H1 (cell line): Measurements from ENCODE around the gene BNC2. TPM values are rescaled to one million over a fixed set of nuclear protein-coding genes. Genes with fewer than 3 reads are reported as not detected.

ENCODE experiments used
- CTCF ChIA-PET: fragments of 300-600 bp; sonication (Branson Sonifier 250); formaldehyde crosslinking; loops from one replicate; lab custom pipeline; 2021; ENCODE audit not compliant: partially characterized antibody; lab: Charles Lee
- POLR2A ChIA-PET: fragments of 300-600 bp; sonication (Branson Sonifier 250); formaldehyde crosslinking; loops from one replicate; lab custom pipeline; 2021; ENCODE audit warnings: inconsistent platforms; ENCODE audit not compliant: partially characterized antibody; lab: Charles Lee
- DNase-seq, 2 experiments: peaks; one replicate each; pipeline versions ENCODE4 v3.0.0 to v3.0.0-alpha.2; 2010 to 2022; ENCODE audit warnings: low spot score in 2 of 2, low read depth in 1 of 2, mixed read lengths in 1 of 2
- FAIRE-seq: peaks from 2 replicates; lab custom pipeline; 2011; peaks lifted over from hg19 to GRCh38; lab: Jason Lieb, UNC
- H2AFZ ChIP-seq: 2 replicates; pipeline ENCODE4 v1.8.1; 2012; ENCODE audit warnings: low read length, inconsistent platforms
- H2AK5ac ChIP-seq: 2 replicates; pipeline ENCODE4 v1.6.1; 2013; ENCODE audit warnings: low read depth, low read length
- H2BK120ac ChIP-seq: replicated peaks from 2 replicates; pipeline ENCODE3; 2013; ENCODE audit warnings: low read depth, low read length, inconsistent platforms
- H2BK12ac ChIP-seq: 2 replicates; pipeline ENCODE4 v1.6.1; 2013; ENCODE audit warnings: low read depth, low read length
- H2BK15ac ChIP-seq: 2 replicates; pipeline ENCODE4 v1.6.1; 2013; ENCODE audit warnings: low read length
- H2BK20ac ChIP-seq: 2 replicates; pipeline ENCODE4 v1.6.1; 2013; ENCODE audit warnings: low read length
- H2BK5ac ChIP-seq: 2 replicates; pipeline ENCODE4 v1.6.1; 2013; ENCODE audit warnings: low read depth, low read length
- H3K14ac ChIP-seq: 2 replicates; pipeline ENCODE4 v1.6.1; 2013; ENCODE audit warnings: inconsistent platforms; ENCODE audit not compliant: insufficient read length
- H3K18ac ChIP-seq: 2 replicates; pipeline ENCODE4 v1.6.1; 2013; ENCODE audit warnings: low read length; ENCODE audit errors: extremely low read depth
- H3K23ac ChIP-seq: 2 replicates; pipeline ENCODE4 v1.6.1; 2013; ENCODE audit warnings: inconsistent platforms; ENCODE audit not compliant: insufficient read length
- H3K23me2 ChIP-seq: 2 replicates; pipeline ENCODE4 v1.6.1; 2013; ENCODE audit warnings: low read depth, low read length
- H3K27ac ChIP-seq: 2 replicates; pipeline ENCODE4 v1.6.1; 2011; ENCODE audit warnings: low read depth, low read length, inconsistent platforms
- H3K27me3 ChIP-seq, 4 experiments: replicated peaks in 1 of 4; 1 replicate in 1 of 4; 2 replicates in 3 of 4; pipeline versions ENCODE4 v1.6.1 to v1.8.1; 2011 to 2013; ENCODE audit warnings: low read length in 3 of 4, mild to moderate bottlenecking in 3 of 4, inconsistent platforms in 2 of 4, mixed read lengths in 2 of 4, moderate library complexity in 1 of 4; ENCODE audit not compliant: control insufficient read depth in 3 of 4, insufficient read depth in 3 of 4; ENCODE audit errors: extremely low read depth in 1 of 4
- H3K36me3 ChIP-seq, 4 experiments: 2 replicates each; pipeline versions ENCODE4 v1.6.1 to v1.8.1; 2011 to 2013; ENCODE audit warnings: mild to moderate bottlenecking in 4 of 4, low read length in 3 of 4, moderate library complexity in 2 of 4, control low read depth in 1 of 4, inconsistent platforms in 1 of 4; ENCODE audit not compliant: insufficient read depth in 4 of 4, control insufficient read depth in 2 of 4
- H3K4ac ChIP-seq: replicated peaks from 2 replicates; pipeline ENCODE3; 2013; ENCODE audit warnings: low read length, low read depth, mixed read lengths, inconsistent platforms; ENCODE audit not compliant: insufficient read length
- H3K4me1 ChIP-seq, 4 experiments: replicated peaks in 1 of 4; 1 replicate in 1 of 4; 2 replicates in 3 of 4; pipeline versions ENCODE4 v1.6.1 to v1.8.1; 2011 to 2013; ENCODE audit warnings: low read length in 3 of 4, inconsistent platforms in 2 of 4, mixed read lengths in 1 of 4; ENCODE audit not compliant: insufficient read depth in 4 of 4, control insufficient read depth in 3 of 4
- H3K4me2 ChIP-seq, 2 experiments: 2 replicates each; pipeline versions ENCODE4 v1.6.1 to v1.8.1; 2011 to 2013; ENCODE audit warnings: low read depth in 2 of 2, low read length in 2 of 2, control low read depth in 1 of 2, inconsistent platforms in 1 of 2, mild to moderate bottlenecking in 1 of 2; ENCODE audit not compliant: insufficient read depth in 1 of 2
- H3K4me3 ChIP-seq, 4 experiments: fragments of 200-600, 300-600 bp in 1 of 4; sonication (generic), shearing (Covaris generic), sonication (Bioruptor Twin) in 1 of 4; 2 replicates each; pipeline versions ENCODE4 v1.5.1 to v1.8.1; 2011 to 2016; ENCODE audit warnings: low read length in 4 of 4, low read depth in 3 of 4, control low read depth in 2 of 4, inconsistent platforms in 2 of 4, mild to moderate bottlenecking in 2 of 4, mixed read lengths in 1 of 4, moderate library complexity in 1 of 4; ENCODE audit not compliant: insufficient read depth in 2 of 4; ENCODE audit errors: extremely low read depth in 1 of 4
- H3K56ac ChIP-seq: replicated peaks from 2 replicates; pipeline ENCODE3; 2013; ENCODE audit warnings: low read depth, mild to moderate bottlenecking, mixed read lengths, low read length, inconsistent platforms; ENCODE audit not compliant: insufficient read length
- H3K79me1 ChIP-seq: 2 replicates; pipeline ENCODE4 v1.6.1; 2013; ENCODE audit warnings: low read depth, low read length, control low read depth
- H3K79me2 ChIP-seq, 2 experiments: 2 replicates each; pipeline versions ENCODE4 v1.6.1 to v1.8.1; 2012 to 2013; ENCODE audit warnings: low read length in 2 of 2, mild to moderate bottlenecking in 2 of 2, inconsistent platforms in 1 of 2; ENCODE audit not compliant: insufficient read depth in 2 of 2, control insufficient read depth in 1 of 2
- H3K9ac ChIP-seq, 4 experiments: replicated peaks in 1 of 4; 1 replicate in 1 of 4; 2 replicates in 3 of 4; pipeline versions ENCODE4 v1.6.1 to v1.8.1; 2011 to 2013; ENCODE audit warnings: low read depth in 3 of 4, low read length in 3 of 4, control low read depth in 2 of 4, mild to moderate bottlenecking in 2 of 4, moderate library complexity in 2 of 4, inconsistent platforms in 1 of 4; ENCODE audit errors: extremely low read depth in 1 of 4
- H3K9me3 ChIP-seq, 2 experiments: 2 replicates each; pipeline versions ENCODE4 v1.6.1 to v1.8.1; 2012 to 2013; ENCODE audit warnings: mild to moderate bottlenecking in 2 of 2, moderate library complexity in 2 of 2, control low read depth in 1 of 2, inconsistent platforms in 1 of 2, low read depth in 1 of 2, low read length in 1 of 2, mixed read lengths in 1 of 2; ENCODE audit not compliant: insufficient read depth in 2 of 2
- H4K20me1 ChIP-seq, 2 experiments: replicated peaks in 1 of 2; 2 replicates each; pipeline versions ENCODE3 to v1.8.1; 2011 to 2013; ENCODE audit warnings: inconsistent platforms in 2 of 2, low read length in 2 of 2, mild to moderate bottlenecking in 1 of 2; ENCODE audit not compliant: insufficient read depth in 2 of 2, control insufficient read depth in 1 of 2
- H4K5ac ChIP-seq: 2 replicates; pipeline ENCODE4 v1.6.1; 2013; ENCODE audit warnings: low read length, low read depth, mixed read lengths, inconsistent platforms; ENCODE audit not compliant: insufficient read length
- H4K8ac ChIP-seq: 2 replicates; pipeline ENCODE4 v1.8.0; 2013; ENCODE audit warnings: mild to moderate bottlenecking, moderate library complexity, low read length, inconsistent platforms; ENCODE audit not compliant: insufficient read depth; ENCODE audit errors: extremely low read depth
- H4K91ac ChIP-seq: replicated peaks from 2 replicates; pipeline ENCODE3; 2013; ENCODE audit warnings: low read length, mixed read lengths, inconsistent platforms; ENCODE audit not compliant: insufficient read length
- CHD1 ChIP-seq: IDR thresholded peaks from 2 replicates; pipeline ENCODE4 v1.6.1; 2012; ENCODE audit warnings: low read depth, low read length, improper control_type of control experiment
- MAFK ChIP-seq: IDR thresholded peaks from 2 replicates; pipeline ENCODE4 v1.6.1; 2012; ENCODE audit warnings: low read depth, mild to moderate bottlenecking, improper control_type of control experiment, low read length
- NRF1 ChIP-seq: IDR thresholded peaks from 2 replicates; pipeline ENCODE4 v1.6.1; 2011; ENCODE audit warnings: mild to moderate bottlenecking, low read depth, low read length, improper control_type of control experiment
- TEAD4 ChIP-seq: IDR thresholded peaks from 2 replicates; pipeline ENCODE4 v1.6.1; 2012; ENCODE audit warnings: low read depth, low read length, inconsistent platforms, mixed read lengths
- ZNF274 ChIP-seq: IDR thresholded peaks from 2 replicates; pipeline ENCODE4 v1.7.0; 2012; ENCODE audit warnings: low read length, borderline replicate concordance; ENCODE audit errors: extremely low read depth
- WGBS, 2 experiments: shearing (Covaris generic) in 1 of 2; methylation state at CpG; one replicate each; pipeline versions ENCODE4 v1.1.6 to v1.1.7; 2013 to 2015; ENCODE audit warnings: low lambda C conversion rate in 2 of 2, mixed read lengths in 2 of 2, inconsistent platforms in 1 of 2, low coverage in 1 of 2, missing lambda C conversion rate in 1 of 2; ENCODE audit not compliant: insufficient replicate concordance in 2 of 2, insufficient coverage in 1 of 2, insufficient read length in 1 of 2; ENCODE audit errors: extremely low coverage in 1 of 2, missing lambda C conversion rate in 1 of 2; 5-methylcytosine and 5-hydroxymethylcytosine counted together
- polyA plus RNA-seq, 7 experiments: library from polyadenylated mRNA; depleted of rRNA in 3 of 7; stranded (reverse) in 5 of 7; unstranded in 2 of 7; fragments of >200 nt in 5 of 7; fragments of 200-250 nt in 2 of 7; gene quantifications; 1 replicate in 5 of 7; 2 replicates in 1 of 7; 4 replicates in 1 of 7; pipeline versions ENCODE4 v1.2.1 to v1.2.3, GENCODE V29; 2011 to 2013; ENCODE audit warnings: missing spikeins in 2 of 7, mixed read lengths in 2 of 7
- total RNA-seq: library from RNA; stranded (reverse); fragmentation: NEBNext Ultra II Directional; extraction: Animal tissue kit (Norgen Biotek cat#: 25700); gene quantifications from 2 replicates; pipeline ENCODE4 v1.2.1, GENCODE V29; 2021

Gene BNC2
- total and polyA plus RNA-seq, 2 of the 8 experiments (the other 6 are each of a cell fraction or from before 2014, with no cell fraction given): 16.0 to 26.8 TPM

GRCh38 chr9:16719921-16720320 lies 150.5 kb downstream of the BNC2 start:
- Histone ChIP-seq H3K56ac (no peak overlapping the region), H3K27me3 (no peaks in the 10 kb centered on the region), H4K8ac (no peak overlapping the region), H4K91ac (no peak overlapping the region), H3K79me1 (no peaks in the 10 kb centered on the region), H4K5ac (peak overlapping the region; percentile 3), H3K36me3 (no peaks in the 10 kb centered on the region; a peak in 1 of 8 replicates), H2BK20ac (no peak overlapping the region), H3K18ac (no peak overlapping the region), H3K4ac (no peak overlapping the region), H2AK5ac (no peak overlapping the region), H3K4me3 (no peak overlapping the region), H3K9ac (no peak overlapping the region), H3K27ac (no peak overlapping the region)
- TF ChIP-seq TEAD4: no peak
- no peak for TF ChIP-seq ZNF274
- TF ChIP-seq CHD1: no peak
- no peak for TF ChIP-seq NRF1
- TF ChIP-seq MAFK: no peak
- TF ChIP-seq, all 59 proteins: peak for 0
- ChIA-PET CTCF (interaction anchor here (1.2 kb wide), 2 partner anchors 9 kb away, joined by 4 to 5 read pairs; no protein-coding TSS in a partner anchor), POLR2A (interaction anchor here (1.1 kb wide), 1 partner anchor 11 kb away, joined by 4 read pairs; no protein-coding TSS in a partner anchor)
- no peak overlapping the region for H3K23ac ChIP-seq
- peaks cover 0 to 33% of the 10 kb centered on the region in 2 experiments; a peak in 2 of 4 replicates for H3K79me2 ChIP-seq
- H2AFZ ChIP-seq: no peak overlapping the region
- H2BK12ac ChIP-seq: no peak overlapping the region
- no peak overlapping the region for H2BK5ac ChIP-seq
- H3K14ac ChIP-seq: no peak overlapping the region
- 66% methylated on average over 4 of the region's 4 CpGs; no CpG with 5 or more reads in 1 of the 2 experiments for WGBS, 2 experiments
- no peaks in the 10 kb centered on the region for H4K20me1 ChIP-seq
- DNase-seq (no peak), FAIRE-seq (no peak)
- H2BK15ac ChIP-seq: no peak overlapping the region
- no peaks in the 10 kb centered on the region for H3K9me3 ChIP-seq
- H3K4me2 ChIP-seq: no peak overlapping the region
- H3K4me1 ChIP-seq: peaks cover 0 to 27% (median 11%) of the 10 kb centered on the region in 4 experiments; a peak in 4 of 7 replicates
- H2BK120ac ChIP-seq: no peak overlapping the region
- H3K23me2 ChIP-seq: no peaks in the 10 kb centered on the region
